Muscle layer of duodenum (tissue), 2 donors: ENCODE data around the gene EDNRA.

Experiments
- H3K27ac ChIP-seq: one replicate; pipeline ENCODE4 v1.7.0; 2013; ENCODE audit warnings: mild to moderate bottlenecking, low read length
- H3K27me3 ChIP-seq: one replicate; pipeline ENCODE4 v1.7.0; 2013; ENCODE audit warnings: low read depth, mild to moderate bottlenecking, control low read depth, low read length
- H3K36me3 ChIP-seq, 2 donors: one replicate each; pipeline ENCODE4 v1.7.0; 2013; ENCODE audit warnings: low read length in 2 of 2, control low read depth in 1 of 2, mild to moderate bottlenecking in 1 of 2; ENCODE audit not compliant: insufficient read depth in 2 of 2, control insufficient read depth in 1 of 2
- H3K4me1 ChIP-seq, 2 donors: one replicate each; pipeline ENCODE4 v1.7.0; 2013; ENCODE audit warnings: low read length in 2 of 2, mild to moderate bottlenecking in 2 of 2, control low read depth in 1 of 2, moderate library complexity in 1 of 2; ENCODE audit not compliant: insufficient read depth in 2 of 2, control insufficient read depth in 1 of 2
- H3K4me3 ChIP-seq, 2 donors: one replicate each; pipeline ENCODE4 v1.7.0; 2013; ENCODE audit warnings: low read length in 2 of 2, low read depth in 1 of 2, mild to moderate bottlenecking in 1 of 2
- H3K9me3 ChIP-seq, 2 donors: one replicate each; pipeline ENCODE4 v1.7.0; 2013; ENCODE audit warnings: low read length in 2 of 2, control low read depth in 1 of 2, mild to moderate bottlenecking in 1 of 2; ENCODE audit not compliant: control insufficient read depth in 1 of 2
- donor health status: healthy.

EDNRA gene

DNA sequence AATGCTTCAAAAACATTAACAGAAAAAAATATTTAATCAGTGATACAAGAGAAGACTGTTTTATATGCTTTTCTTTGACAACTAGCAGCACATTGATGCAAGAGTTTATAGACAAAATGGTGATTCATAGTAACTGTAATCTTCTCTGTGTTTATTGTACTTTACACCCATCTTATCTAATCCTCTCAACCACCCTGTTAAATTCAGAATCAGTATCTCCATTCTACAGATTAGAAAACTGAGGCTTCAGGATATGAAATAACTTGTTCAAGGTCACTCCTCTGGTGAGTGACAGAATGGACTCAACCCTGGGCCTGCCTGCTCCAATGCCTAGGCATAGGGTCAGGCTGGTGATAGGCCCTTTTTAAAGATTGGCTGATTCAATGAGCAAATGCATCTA, 110.2 kb downstream of the EDNRA start:
- peaks cover 0 to 4% of the 10 kb centered on the region in 2 donors for H3K4me1 ChIP-seq
- no peaks in the 10 kb centered on the region for H3K9me3 ChIP-seq
- no peaks in the 10 kb centered on the region for H3K27me3 ChIP-seq
- no peak overlapping the region for H3K4me3 ChIP-seq
- no peak overlapping the region for H3K27ac ChIP-seq
- no peaks in the 10 kb centered on the region for H3K36me3 ChIP-seq

DNA sequence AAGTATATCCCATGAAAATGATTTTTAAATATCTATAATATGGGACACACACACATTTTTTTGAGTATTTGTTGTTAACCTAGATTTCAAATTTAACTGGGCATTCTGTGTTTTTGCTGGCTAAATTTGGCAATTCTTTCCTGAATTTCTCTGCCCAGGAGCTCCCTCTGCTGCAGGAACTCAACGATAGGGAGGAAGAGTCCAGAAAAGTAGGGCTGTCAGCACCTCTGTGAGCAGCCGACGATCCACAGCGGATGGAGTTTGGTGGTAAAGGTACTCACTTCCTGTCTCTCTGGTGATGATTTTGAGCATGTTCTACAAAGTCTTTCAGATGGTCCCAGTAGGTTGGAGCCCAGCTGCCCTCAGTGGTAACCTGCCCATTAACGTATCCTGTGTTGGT, 113.2 kb downstream of the EDNRA start:
- H3K27ac ChIP-seq: no peak overlapping the region
- H3K27me3 ChIP-seq: no peaks in the 10 kb centered on the region
- no peak overlapping the region for H3K4me3 ChIP-seq
- H3K4me1 ChIP-seq: peaks cover 0 to 4% of the 10 kb centered on the region in 2 donors
- no peaks in the 10 kb centered on the region for H3K36me3 ChIP-seq
- no peaks in the 10 kb centered on the region for H3K9me3 ChIP-seq
